GM21576 (cell line): ENCODE data around the gene MRE11.
"Not testable (repeated sequence)": the region's sequence is repeated elsewhere in the genome, so short reads cannot be mapped to it uniquely, and the experiment has no call there.

Source experiments
- ATAC-seq: cut with Tn5 transposase; IDR thresholded peaks from one replicate; pipeline ENCODE4 v1.9.1; 2021; ENCODE audit warnings: mild to moderate bottlenecking, moderate library complexity; ENCODE audit not compliant: unreplicated experiment

Gene MRE11

DNA sequence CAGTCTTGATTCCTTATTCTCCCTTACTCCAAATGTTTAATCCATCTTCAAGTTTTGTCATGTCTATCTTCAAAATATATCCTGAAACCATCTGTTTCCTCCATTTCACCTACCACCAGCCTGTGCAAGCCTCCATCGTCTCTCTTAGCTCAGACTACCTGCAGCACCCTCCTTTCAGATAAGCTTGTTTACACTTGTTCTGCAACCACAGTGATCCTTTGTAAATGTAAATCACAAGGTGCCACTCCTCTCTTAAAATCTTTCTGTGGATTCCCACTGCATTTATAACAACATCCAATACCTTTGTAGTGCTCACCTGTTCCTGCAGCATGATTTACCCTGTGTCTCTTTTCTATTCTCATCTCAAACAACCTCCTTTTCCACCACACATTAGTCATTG, 60.6 kb downstream of the MRE11 start:
- no peak for ATAC-seq

DNA sequence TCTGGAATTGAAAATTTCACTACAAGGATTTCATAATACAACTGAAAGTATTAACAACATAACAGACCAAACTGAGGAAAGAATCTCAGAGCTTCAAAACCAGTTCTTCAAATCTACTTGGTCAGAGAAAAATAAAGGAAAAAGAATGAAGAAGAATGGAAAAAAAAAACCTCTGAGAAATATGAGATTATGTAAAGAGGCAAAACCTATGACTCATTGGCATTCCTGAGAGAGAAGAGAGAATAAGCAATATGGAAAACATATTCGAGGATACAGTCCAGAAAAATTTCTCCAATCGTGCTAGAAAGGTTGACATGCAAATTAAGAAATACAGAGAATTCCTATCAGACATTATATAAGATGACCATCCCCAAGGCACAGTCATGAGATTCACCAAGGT, 69.0 kb downstream of the MRE11 start:
- no peak for ATAC-seq

DNA sequence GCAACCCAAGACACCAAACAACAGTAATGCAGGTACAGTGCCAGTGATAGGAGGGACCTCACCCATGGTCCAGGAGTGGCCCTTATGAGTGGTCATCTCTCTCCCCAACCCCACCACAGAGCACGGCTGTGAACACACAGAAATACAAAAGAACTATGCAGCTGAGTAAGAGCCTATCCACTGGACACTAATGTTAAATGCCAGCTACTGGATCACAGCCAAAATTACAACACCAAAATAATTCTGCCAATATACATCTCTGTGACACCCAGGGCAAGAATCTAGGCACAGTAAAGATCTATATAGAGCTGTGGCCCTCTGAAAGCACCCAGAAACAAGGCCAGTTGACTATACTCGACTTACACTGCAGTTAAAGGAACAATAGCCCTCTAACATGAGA, 69.6 kb downstream of the MRE11 start:
- no peak for ATAC-seq

DNA sequence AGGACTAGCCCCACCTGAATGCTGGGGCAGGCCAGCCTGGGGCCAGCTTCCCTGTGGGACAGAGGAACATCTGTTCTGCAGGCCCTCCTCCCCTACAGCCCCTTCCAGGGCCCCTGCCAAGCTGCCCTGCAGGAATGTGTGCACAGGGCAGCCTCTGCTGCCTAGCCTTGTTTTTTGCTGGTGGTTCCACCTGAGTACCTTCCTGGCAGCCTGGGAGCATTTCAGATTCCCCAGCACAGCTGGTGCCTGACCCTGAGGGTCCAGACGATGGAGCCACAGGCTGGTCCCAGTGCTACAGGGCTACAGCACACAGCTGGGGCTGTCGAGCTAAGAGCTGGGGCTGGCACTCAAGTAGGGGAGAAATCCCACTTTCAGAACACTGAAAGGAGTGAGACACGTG, 70.1 kb downstream of the MRE11 start:
- no peak for ATAC-seq

DNA sequence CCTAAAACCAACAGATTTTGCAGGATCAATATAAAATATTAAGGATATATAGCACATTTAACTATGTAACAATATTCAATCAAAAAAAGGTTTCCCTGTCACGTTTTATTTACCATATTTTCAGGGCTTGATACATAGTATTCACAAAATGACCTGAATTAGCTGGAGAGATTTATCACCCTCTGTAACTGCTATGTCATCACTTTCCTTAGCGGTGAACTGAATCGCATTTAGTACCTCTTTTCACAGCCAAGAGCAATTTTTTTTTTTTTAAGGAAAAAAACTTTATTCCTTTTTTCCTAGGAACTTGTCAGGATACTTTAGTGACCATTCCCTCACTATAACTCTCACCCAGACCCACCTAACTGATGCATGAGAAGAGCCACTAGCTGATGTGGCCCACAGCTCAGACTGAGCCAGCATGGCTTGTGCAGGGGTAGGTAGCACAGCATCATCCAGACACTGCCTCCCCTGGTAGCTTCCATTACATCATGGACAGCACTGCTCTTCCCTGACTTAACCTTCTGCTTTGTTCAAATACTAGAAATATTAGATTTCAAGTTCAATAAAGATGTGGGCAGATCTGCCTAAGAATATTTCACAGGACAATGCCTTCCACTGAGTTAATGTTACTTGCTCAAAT, 75.4 kb downstream of the MRE11 start:
- no peak for ATAC-seq

DNA sequence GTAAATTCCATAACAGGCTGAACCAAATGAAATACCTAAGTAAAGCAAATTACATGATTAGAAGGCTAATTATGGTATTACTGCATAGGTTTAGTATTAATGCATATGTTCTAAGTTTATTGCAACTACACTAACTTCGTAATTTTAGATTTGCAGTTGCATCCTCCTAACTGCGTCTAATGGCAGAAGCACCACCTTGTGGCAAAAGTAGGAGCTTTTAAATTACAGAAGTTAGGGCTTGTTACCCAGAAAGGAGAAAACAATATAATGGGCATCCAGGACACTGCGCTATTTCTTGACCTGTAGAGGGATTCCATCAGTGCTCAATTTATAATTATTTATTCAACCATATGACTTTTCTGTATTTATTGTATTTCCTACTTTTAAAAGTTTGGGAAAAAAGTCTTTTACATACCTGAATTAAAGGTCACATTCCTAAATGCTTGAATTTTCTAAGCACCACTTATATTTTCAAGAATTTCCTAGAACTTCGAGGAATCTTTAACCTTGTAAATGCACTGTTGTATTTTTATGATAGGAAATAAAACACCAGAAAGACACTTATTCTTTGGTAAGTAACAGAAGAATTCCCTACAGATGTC, 76.2 kb downstream of the MRE11 start:
- no peak for ATAC-seq

DNA sequence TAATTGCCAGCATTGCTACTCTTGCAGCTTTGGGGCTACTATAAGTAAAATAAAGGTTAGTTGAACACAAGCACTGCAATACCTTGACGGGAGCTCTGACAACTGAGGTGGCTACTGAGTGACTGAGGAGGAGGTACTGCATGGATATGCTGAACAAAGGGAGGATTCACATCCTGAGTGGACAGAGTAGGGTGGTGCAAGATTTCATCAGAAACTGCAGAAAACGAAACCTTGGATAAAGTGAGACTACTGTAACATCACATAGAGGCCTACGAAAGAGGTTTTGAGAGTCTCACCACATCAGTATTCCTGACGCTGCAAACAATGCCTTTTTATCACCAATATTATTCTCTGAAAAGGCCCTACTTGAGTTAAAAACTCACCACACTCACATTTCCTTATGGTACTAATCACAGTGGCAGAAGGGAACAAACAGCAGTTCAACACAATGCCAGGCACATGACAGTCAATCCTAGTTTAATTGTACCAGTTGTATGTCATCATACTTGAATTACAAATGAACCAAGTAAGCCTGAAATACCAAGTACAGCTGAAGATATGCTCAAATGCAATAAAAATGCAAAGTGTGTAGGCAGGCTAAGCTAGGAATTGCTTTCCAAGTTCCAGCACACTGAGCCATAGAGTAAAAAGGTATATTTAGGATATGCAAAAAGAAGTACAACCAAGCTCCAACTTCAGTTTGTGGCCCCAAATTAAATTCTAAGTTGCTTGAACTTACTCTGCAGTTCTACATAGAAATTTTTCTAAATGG, 88.4 kb downstream of the MRE11 start:
- no peak for ATAC-seq

DNA sequence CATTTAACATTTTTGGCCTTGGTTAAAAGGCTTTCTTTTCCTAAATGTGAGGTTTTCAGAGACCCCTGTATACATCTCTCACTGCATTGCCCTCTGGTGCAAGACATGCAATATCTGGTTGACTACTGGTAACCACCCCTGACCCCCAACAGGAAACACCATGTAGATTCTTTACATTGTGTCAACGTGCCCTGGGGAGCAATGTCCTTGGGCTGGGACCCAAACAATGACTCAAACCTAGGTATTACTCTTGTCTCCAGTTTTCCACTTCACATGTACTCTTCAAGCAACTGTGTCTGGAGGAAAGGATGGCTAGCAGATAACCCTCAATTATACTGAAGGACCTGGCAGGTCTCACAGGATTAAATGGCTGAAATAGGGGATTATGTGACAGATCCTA, 91.3 kb downstream of the MRE11 start:
- no peak for ATAC-seq

DNA sequence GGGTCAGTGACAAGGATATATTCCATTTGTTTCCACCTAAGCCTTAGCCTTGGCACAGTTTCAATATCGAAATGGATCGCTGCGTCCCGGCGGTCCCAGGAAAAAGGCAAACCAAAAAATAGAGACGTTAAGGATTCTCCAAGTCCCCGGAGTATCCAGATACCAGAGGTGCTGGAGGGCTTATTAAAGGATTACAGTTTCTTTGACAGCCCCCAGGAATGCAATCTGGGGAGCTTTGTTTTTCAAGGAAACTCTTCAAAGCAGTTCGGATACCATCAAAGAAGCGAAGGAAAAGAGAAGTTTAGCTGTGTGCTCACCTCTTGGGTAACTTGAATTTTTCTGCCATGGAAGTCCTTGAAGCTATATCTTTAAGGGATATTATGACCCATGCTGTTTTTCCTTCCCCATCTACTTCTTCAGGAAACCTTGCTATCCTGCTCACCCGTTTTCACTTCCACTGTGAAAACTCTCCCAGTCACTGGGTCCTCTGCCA, 91.8 kb downstream of the MRE11 start:
- ATAC-seq, result no peak

DNA sequence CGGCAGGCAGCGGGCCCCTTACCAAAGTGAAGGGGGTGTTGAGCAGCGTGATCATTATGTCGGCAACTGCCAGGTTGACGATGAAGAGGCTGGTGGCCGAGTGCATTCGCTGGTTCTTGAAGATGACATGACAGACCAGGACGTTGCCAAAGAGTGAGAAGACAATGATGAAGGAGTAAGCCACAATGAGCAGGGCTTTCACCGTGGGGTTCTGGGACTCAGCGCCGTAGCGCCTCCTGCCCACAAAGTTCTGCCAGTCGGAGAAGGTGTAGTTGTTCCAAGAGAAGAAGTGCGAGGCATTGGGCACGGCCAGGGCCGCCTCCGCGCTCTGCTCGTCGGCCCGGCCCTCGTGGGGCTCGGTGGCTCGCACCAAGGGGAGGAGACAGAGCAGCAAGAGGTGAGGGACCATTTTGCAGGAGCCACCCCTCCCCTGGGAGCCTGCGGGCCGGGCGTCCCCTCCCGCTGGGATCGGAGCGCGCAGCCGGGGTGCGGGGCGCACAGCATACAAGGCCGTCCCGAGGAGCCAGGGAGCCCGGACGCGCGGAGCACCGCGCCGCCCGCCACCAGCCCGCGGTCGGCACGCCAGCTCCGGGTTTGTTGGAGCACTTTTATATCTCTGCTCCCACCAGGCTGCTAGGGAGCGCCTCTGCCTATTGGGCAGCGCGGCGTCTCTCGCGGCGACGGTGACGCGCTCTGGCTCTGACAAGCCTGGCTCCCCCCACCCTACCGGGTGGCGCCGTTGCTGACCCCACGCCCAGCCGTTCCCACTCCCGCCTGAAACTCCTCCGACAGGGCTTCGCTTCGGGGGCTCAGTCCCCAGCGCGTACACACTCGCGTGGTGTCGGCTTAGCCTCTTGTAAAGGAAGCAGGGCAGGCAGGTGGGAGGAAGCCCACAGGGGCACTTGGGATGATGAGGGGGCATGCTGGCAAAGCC, 92.5 kb downstream of the MRE11 start, which contains the start of gene GPR83:
TSS of gene GPR83 (minus strand) at position 581 of the 934 bp plus-strand sequence. CDS start at position 409, 172 bp downstream.
- no peak for ATAC-seq

DNA sequence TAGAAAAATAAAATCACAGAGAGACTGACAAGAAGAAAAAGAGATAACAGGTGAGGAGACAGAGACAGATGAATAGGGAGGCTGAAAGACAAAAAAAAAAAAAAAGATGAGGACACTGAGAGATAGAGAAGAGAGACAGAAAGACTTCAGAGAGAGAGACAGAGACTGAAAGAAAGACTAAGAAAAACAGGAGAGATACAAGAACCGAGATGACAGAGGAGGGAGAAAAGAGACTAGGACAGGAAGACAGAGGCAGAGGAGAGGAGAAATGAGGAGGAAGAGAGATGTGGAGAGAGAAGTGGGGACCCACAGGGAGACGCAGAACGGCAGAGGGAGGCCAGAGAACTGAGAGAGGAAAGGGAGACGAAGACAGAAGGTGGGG, 93.2 kb downstream of the MRE11 start:
- no peak for ATAC-seq

DNA sequence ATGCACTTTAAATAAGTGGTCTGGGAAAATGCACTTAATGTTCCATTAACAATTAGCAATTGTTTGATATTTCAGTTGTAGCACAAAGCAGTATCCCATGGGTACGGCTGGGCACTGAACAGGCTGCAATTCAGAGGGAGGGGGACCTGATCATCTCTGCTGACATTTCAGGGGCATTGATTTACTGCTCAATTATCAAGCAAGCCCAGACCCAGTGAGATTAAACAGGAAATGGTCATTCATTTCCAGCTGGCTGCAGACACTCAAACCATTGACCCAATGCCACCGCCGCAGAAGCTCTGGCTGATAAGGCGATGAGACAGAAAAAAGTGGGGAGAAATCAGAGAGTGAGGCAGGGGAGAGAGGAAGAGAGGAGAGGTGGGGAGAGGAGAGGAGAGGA, 93.6 kb downstream of the MRE11 start:
- no peak for ATAC-seq

DNA sequence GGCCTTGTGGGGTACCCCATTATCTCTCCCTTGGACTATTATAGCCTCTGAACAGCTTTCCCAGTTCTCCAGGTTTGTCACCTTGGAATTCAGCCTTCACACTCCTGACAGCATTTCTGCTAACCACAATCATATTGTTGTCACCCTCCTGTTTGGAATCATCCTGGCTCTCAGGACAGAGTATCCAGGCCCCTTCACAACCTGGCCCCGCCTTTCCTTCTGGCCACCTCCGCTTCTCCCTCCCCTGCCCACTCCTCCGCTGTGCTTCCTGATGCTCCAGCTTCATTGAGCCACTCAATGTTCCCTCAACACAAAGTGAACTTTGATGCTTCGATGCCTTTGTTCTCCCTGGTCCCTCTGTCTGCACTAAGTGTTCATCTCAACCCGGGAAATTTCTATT, 95.5 kb downstream of the MRE11 start:
- no peak for ATAC-seq

DNA sequence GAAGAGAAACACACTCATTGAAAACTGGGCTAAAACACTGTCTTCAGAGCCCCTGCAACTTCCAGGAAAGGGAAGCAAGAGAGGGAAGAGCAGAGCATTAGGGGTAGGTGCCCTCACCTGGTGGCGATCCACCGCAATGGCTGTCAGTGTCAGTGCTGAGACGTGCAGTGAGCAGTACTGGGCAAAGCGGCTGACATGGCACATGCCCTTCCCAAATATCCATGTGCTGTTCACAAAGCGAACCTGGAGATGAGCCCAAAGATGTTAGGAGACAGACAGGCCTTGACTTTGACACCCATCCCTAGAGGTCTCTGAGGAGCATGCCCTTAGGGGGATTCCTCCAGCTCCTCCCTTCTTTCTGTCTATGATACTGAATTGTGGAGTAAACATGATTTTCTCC, 97.4 kb downstream of the MRE11 start:
- ATAC-seq, result no peak

DNA sequence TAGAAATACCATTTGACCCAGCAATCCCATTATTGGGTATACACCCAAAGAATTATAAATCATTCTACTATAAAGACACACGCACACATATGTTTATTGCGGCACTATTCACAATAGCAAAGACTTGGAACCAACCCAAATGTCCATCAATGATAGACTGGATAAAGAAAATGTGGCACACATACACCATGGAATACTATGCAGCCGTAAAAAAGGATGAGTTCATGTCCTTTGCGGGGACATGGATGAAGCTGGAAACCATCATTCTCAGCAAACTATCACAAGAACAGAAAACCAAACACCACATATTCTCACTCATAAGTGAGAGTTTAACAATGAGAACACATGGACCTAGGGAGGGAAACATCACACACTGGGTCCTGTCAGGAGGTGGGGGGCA, 101.7 kb downstream of the MRE11 start:
- ATAC-seq, result not testable (repeated sequence)

DNA sequence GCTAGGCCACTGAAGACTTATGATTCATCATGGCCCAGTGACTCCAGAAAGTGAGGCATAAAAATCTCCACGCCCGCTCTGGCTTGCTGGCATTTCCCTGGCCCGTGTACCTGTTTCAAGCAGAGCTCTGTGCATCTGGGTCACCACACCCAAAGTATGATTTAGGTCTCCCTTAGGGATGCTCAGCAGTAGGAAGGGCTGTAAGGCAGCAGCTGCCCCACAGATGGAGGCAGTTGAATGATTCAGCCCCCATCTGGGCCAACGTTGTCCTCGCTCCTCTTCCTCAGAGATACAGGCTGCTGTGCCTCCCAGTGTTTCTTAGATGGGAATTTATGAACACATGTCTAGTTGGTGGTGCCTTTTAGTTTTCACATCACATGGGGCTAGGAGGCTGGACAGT, 114.0 kb downstream of the MRE11 start:
- no peak for ATAC-seq

DNA sequence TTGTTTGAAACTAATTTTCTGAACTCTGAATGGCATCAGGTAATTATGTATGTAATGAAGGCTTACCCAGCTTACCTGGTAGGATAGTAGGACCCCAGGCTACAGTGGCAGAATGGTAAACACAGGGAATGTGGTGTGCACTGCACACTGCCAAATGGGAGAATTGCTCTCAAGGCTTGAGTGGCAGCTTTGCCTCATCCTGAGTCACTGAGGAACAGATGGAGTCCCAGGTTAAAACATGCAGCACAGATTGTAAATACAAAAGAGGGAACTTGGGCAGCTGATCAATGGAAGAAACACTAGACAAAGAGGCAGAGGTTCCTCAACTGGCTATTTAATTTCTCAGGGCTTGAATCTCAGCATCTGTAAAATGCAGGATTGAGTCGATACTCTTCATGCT, 116.8 kb downstream of the MRE11 start:
- ATAC-seq, result no peak

DNA sequence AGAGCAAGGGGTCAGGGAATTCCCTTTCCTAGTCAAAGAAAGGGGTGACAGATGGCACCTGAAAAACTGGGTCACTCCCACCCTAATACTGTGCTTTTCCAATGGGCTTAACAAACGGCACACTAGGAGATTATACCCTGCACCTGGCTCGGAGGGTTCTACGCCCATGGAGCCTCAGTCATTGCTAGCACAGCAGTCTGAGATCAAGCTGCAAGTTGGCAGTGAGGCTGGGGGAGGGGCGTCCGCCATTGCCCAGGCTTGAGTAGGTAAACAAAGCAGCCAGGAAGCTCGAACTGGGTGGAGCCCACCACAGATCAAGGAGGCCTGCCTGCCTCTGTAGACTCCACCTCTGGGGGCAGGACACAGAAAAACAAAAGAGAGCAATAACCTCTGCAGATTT, 123.1 kb downstream of the MRE11 start:
- ATAC-seq, result not testable (repeated sequence)
